GM23248 (cell line): ENCODE measurements around the gene OOSP2.

Source experiments
- EZH2 ChIP-seq: fragments of 200-600 bp; sonication (generic); IDR thresholded peaks from 2 replicates; pipeline ENCODE4 v1.6.1; 2018; ENCODE audit warnings: antibody characterized with exemption, mild to moderate bottlenecking; ENCODE audit not compliant: insufficient read depth, poor library complexity, severe bottlenecking
- EZH2phosphoT487 ChIP-seq: fragments of 200-600 bp; sonication (generic); IDR thresholded peaks from 2 replicates; pipeline ENCODE4 v1.6.1; 2018; ENCODE audit warnings: antibody characterized with exemption, moderate library complexity, mild to moderate bottlenecking, low read depth; ENCODE audit not compliant: insufficient read depth

- TF ChIP-seq EZH2 (no peak), EZH2phosphoT487 (no peak)
These were observed 29.2 kb downstream of the OOSP2 start for GRCh38 chr11:60069450-60069849.
